ENCODE results near the gene ZNF407. TPM values are rescaled to one million over a fixed set of nuclear protein-coding genes. Genes with fewer than 3 reads are reported as not detected.

ZNF407 gene
- total RNA-seq, 1 experiment from 2014 or later = 7.6 TPM

- no peaks in the 10 kb centered on the region for H3K9me2 ChIP-seq (ENCODE audit: insufficient read depth)
- DNase-seq (ENCODE audit: low read depth, low spot score) (no peak), ATAC-seq (no peak)
- POLR2A ChIA-PET = no interaction called here
- H3K36me3 ChIP-seq (ENCODE audit: control insufficient read depth in 1 of 2, insufficient read depth in 2 of 2, low read length in 2 of 2) = no peaks in the 10 kb centered on the region
- intact Hi-C loops (cut with micrococcal nuclease) = loop anchor here (2.0 to 10.0 kb wide), 2 partner anchors 243 to 581 kb away; no protein-coding TSS in a partner anchor
- no peak overlapping the region for H3K4me2 ChIP-seq (ENCODE audit: low read length)
- CTCF ChIA-PET = interaction anchor here (0.6 kb wide), 1 partner anchor 143 kb away, joined by 6 read pairs; no protein-coding TSS in a partner anchor
- H3K9ac ChIP-seq (ENCODE audit: low read length) = no peak overlapping the region
- no peak overlapping the region for H3K27ac ChIP-seq (ENCODE audit: low read depth, low read length)
- no peak overlapping the region for H3K4me3 ChIP-seq (replicated peaks in 1 of 2; ENCODE audit: low read depth in 1 of 2, low read length in 2 of 2)
- H2AFZ ChIP-seq (ENCODE audit: low read depth, low read length, poor library complexity, severe bottlenecking) = no peak overlapping the region
- RAD21 ChIA-PET (ENCODE audit: low non-redundant PET in 1 of 2, low total read pairs in 2 of 2, uncharacterized antibody in 2 of 2, unreplicated experiment in 2 of 2) = no interaction called here
- no peaks in the 10 kb centered on the region for H3K27me3 ChIP-seq (ENCODE audit: insufficient read depth, low read length)
- no peaks in the 10 kb centered on the region for H3K79me2 ChIP-seq (ENCODE audit: insufficient read depth, low read length)
- no peak for TF ChIP-seq ELF1 (IDR thresholded peaks at IDR 0.05; ENCODE audit: borderline replicate concordance, low read depth)
- TF ChIP-seq SIN3A (IDR thresholded peaks at IDR 0.05; ENCODE audit: low read depth) = no peak
- TF ChIP-seq POLR2AphosphoS5 (IDR thresholded peaks at IDR 0.05; ENCODE audit: low read depth, low read length) = no peak
- TF ChIP-seq ATF3 (IDR thresholded peaks at IDR 0.05) = no peak
- TF ChIP-seq SP1 (IDR thresholded peaks at IDR 0.05; ENCODE audit: low read depth) = no peak
- TF ChIP-seq CEBPB (IDR thresholded peaks at IDR 0.05; ENCODE audit: low read depth) = no peak
- TF ChIP-seq EGR1 (IDR thresholded peaks at IDR 0.05; ENCODE audit: low read depth) = no peak
- no peak for TF ChIP-seq POLR2A (IDR thresholded peaks at IDR 0.05; ENCODE audit: borderline replicate concordance, extremely low read depth, insufficient read depth, insufficient read length)
- TF ChIP-seq ZNF274 (IDR thresholded peaks at IDR 0.05; ENCODE audit: low read depth, low read length) = no peak
- no peak for TF ChIP-seq MAX (IDR thresholded peaks at IDR 0.05)
- no peak for TF ChIP-seq EZH2 (IDR thresholded peaks at IDR 0.05)
- TF ChIP-seq ZFX (IDR thresholded peaks at IDR 0.05) = no peak
- BruUV-seq (replicated peaks) = no TSS peak
- H3K9me3 ChIP-seq (ENCODE audit: control insufficient read depth in 1 of 2, insufficient read depth in 1 of 2, low read depth in 1 of 2, low read length in 2 of 2) = no peaks in the 10 kb centered on the region
- H4K20me1 ChIP-seq (ENCODE audit: insufficient read depth) = no peaks in the 10 kb centered on the region
- H3K4me1 ChIP-seq (ENCODE audit: control insufficient read depth in 1 of 2, insufficient read depth in 2 of 2, low read length in 2 of 2) = peaks cover 3 to 9% of the 10 kb centered on the region in 2 experiments; a peak in 3 of 4 replicates
These were observed 300.4 kb downstream of the ZNF407 start for GRCh38 chr18:74897971-74898657.
